Subcutaneous adipose tissue (tissue), 4 donors: ENCODE data around the gene DRD2. TPM values are rescaled to one million over a fixed set of nuclear protein-coding genes. Genes with fewer than 3 reads are reported as not detected.

Source experiments
- total RNA-seq, 4 donors: library from RNA; depleted of rRNA; stranded (reverse); fragments of >200 nt; gene quantifications; one replicate each; pipeline ENCODE4 v1.1.0, GENCODE V29; 2016
- TF ChIP-seq, protein P1 (sequence below): fragments of 450-650 bp; IDR thresholded peaks from one replicate; pipeline ENCODE4 v1.5.1; 2016; ENCODE audit warnings: low read depth, mild to moderate bottlenecking, control low read depth, antibody characterized with exemption, moderate library complexity

Gene DRD2
- total RNA-seq, 4 donors from 2014 or later: not detected

DNA sequence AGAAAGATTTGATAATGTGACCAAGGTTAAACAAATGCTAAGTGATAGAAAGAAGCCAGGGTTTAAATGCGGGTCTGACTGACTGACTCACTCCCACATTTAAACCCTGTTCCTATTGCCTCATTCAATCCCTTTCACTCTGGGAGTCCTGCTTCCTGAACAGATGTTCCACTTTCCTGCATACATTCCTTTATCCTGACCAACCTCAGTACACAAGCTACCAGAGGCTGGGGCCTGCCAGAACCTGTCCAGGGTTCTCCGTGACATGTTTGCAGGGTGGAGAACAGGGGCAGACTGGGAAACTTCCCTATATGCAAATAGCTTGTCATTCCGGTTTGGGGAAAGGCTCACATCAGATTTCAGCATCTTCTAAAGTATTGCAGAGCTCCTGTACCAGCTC is 90.6 kb downstream of the DRD2 start:
- TF ChIP-seq, protein P1, sequence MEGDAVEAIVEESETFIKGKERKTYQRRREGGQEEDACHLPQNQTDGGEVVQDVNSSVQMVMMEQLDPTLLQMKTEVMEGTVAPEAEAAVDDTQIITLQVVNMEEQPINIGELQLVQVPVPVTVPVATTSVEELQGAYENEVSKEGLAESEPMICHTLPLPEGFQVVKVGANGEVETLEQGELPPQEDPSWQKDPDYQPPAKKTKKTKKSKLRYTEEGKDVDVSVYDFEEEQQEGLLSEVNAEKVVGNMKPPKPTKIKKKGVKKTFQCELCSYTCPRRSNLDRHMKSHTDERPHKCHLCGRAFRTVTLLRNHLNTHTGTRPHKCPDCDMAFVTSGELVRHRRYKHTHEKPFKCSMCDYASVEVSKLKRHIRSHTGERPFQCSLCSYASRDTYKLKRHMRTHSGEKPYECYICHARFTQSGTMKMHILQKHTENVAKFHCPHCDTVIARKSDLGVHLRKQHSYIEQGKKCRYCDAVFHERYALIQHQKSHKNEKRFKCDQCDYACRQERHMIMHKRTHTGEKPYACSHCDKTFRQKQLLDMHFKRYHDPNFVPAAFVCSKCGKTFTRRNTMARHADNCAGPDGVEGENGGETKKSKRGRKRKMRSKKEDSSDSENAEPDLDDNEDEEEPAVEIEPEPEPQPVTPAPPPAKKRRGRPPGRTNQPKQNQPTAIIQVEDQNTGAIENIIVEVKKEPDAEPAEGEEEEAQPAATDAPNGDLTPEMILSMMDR: no peak

GRCh38 chr11:113382121-113382520 is 93.1 kb downstream of the DRD2 start:
- TF ChIP-seq, protein P1: no peak

- TF ChIP-seq, protein P1: no peak
These were observed 96.5 kb downstream of the DRD2 start for GRCh38 chr11:113378692-113379091.

- TF ChIP-seq, protein P1: no peak
These were observed 97.4 kb downstream of the DRD2 start for GRCh38 chr11:113377681-113378412.

DNA sequence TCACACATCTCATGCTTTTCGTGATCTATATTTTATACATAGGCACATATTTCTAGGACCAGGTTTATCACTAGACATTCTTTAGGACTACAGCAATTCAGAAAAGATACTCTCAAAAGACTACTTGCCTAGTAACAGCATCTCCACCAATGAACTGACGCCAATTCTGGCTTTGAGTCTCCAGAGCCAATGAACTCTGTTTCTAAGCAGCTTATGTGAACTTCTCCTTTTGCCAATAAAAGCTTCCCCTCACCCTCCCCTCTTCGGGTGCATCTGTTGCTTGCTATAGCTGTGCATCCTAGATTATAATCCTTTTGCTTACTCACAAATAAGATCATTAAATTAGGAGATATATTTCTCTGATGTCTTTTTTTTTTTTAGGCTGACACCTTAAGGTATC is 99.0 kb downstream of the DRD2 start:
- TF ChIP-seq, protein P1: no peak

GRCh38 chr11:113375402-113375801 is 99.8 kb downstream of the DRD2 start:
- TF ChIP-seq, protein P1: no peak

DNA sequence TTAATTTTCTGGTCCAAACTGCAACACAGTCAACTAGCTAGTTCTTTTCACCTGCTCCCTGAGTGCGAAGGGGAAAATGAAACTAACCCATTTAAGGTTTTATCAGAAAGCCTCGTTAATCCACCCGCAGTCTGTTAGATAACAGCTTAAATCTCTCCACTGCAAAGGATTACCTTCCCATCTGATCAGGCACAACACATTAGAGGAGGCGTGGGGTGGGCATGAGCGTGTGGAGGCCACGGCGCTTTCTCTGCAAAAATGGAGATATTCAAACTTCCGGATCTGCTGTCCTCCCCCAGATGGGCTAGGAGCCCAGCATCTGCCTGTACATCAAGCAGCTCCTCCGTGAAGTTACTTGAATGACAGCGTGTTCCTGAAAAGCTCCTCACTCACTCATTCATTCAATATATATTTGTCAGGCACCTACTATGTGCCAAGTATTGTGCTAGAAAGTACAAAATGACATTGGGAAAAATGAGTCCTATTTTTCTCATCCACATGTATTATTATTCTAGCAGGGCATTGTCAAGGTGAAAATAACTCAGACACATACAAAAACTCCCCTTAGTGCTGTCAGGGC is 101.1 kb downstream of the DRD2 start:
- TF ChIP-seq, protein P1: no peak
